Neural progenitor cell (in vitro differentiated cells): ENCODE results near the gene RAB5IF. TPM values are rescaled to one million over a fixed set of nuclear protein-coding genes. Genes with fewer than 3 reads are reported as not detected.

Source experiments
- DNase-seq: peaks from one replicate; pipeline ENCODE4 v3.0.0-alpha.2; 2016; ENCODE audit warnings: low spot score
- H2AFZ ChIP-seq: fragments of 200-600 bp; sonication (generic); replicated peaks from 2 replicates; pipeline ENCODE4 v1.6.1; 2016; ENCODE audit warnings: antibody characterized with exemption
- H3F3A ChIP-seq: fragments of 200-600 bp; sonication (generic); 2 replicates; pipeline ENCODE4 v1.6.1; 2016; ENCODE audit warnings: antibody characterized with exemption, low read depth
- H3K27ac ChIP-seq: fragments of 200-600 bp; sonication (generic); 2 replicates; pipeline ENCODE4 v1.5.1; 2016; ENCODE audit warnings: mild to moderate bottlenecking
- H3K27me3 ChIP-seq: fragments of 200-600 bp; sonication (generic); 2 replicates; pipeline ENCODE4 v1.6.1; 2016; ENCODE audit warnings: mild to moderate bottlenecking, moderate library complexity
- H3K36me3 ChIP-seq: fragments of 200-600 bp; sonication (generic); 2 replicates; pipeline ENCODE4 v1.5.1; 2016
- H3K4me1 ChIP-seq: fragments of 200-600 bp; sonication (generic); 2 replicates; pipeline ENCODE4 v1.6.1; 2016; ENCODE audit warnings: mixed run types
- H3K4me2 ChIP-seq: fragments of 200-600 bp; sonication (generic); 2 replicates; pipeline ENCODE4 v1.6.1; 2016
- H3K4me3 ChIP-seq: fragments of 200-600 bp; sonication (generic); 2 replicates; pipeline ENCODE4 v1.5.1; 2016
- H3K79me2 ChIP-seq: fragments of 200-600 bp; sonication (generic); 2 replicates; pipeline ENCODE4 v1.6.1; 2016; ENCODE audit warnings: low read depth
- H3K9ac ChIP-seq: fragments of 200-600 bp; sonication (generic); 2 replicates; pipeline ENCODE4 v1.6.1; 2016
- H3K9me3 ChIP-seq: fragments of 200-600 bp; sonication (generic); 2 replicates; pipeline ENCODE4 v1.5.1; 2016; ENCODE audit warnings: low read depth
- H4K20me1 ChIP-seq: fragments of 200-600 bp; sonication (generic); 2 replicates; pipeline ENCODE4 v1.6.1; 2016; ENCODE audit warnings: low read depth
- H3K27ac Mint-ChIP-seq: 3 replicates; pipeline ENCODE4 v1.8.0; 2021; ENCODE audit warnings: mixed read lengths
- H3K27me3 Mint-ChIP-seq: 2 replicates; pipeline ENCODE4 v1.8.0; 2022; ENCODE audit warnings: low read depth, mild to moderate bottlenecking, inconsistent platforms, moderate library complexity, mixed read lengths; ENCODE audit not compliant: insufficient read depth
- H3K36me3 Mint-ChIP-seq: 3 replicates; pipeline ENCODE4 v1.8.0; 2021; ENCODE audit warnings: mixed read lengths
- H3K4me1 Mint-ChIP-seq: 3 replicates; pipeline ENCODE4 v1.8.0; 2021; ENCODE audit warnings: mixed read lengths
- H3K4me3 Mint-ChIP-seq: 3 replicates; pipeline ENCODE4 v1.8.0; 2021; ENCODE audit warnings: mild to moderate bottlenecking, moderate library complexity, mixed read lengths
- H3K9me3 Mint-ChIP-seq: 3 replicates; pipeline ENCODE4 v1.8.0; 2020; ENCODE audit warnings: mixed read lengths
- EZH2 ChIP-seq: fragments of 200-600 bp; sonication (generic); IDR thresholded peaks from 2 replicates; pipeline ENCODE4 v1.6.1; 2017; ENCODE audit warnings: antibody characterized with exemption, mild to moderate bottlenecking, moderate library complexity
- EZH2phosphoT487 ChIP-seq: fragments of 200-600 bp; sonication (generic); IDR thresholded peaks from 2 replicates; pipeline ENCODE4 v1.6.1; 2017; ENCODE audit warnings: antibody characterized with exemption
- total RNA-seq: library from RNA; depleted of rRNA; stranded (reverse); fragments of >200 nt; gene quantifications from 2 replicates; pipeline ENCODE4 v1.2.3, GENCODE V29; 2015; ENCODE audit warnings: low replicate concordance
- TF ChIP-seq, protein P1 (sequence below): fragments of 200-600 bp; sonication (generic); IDR thresholded peaks from 2 replicates; pipeline ENCODE4 v1.5.1; 2017; ENCODE audit warnings: antibody characterized with exemption, mild to moderate bottlenecking

The RAB5IF gene
- total RNA-seq, 1 donor from 2014 or later = 69.5 TPM

DNA sequence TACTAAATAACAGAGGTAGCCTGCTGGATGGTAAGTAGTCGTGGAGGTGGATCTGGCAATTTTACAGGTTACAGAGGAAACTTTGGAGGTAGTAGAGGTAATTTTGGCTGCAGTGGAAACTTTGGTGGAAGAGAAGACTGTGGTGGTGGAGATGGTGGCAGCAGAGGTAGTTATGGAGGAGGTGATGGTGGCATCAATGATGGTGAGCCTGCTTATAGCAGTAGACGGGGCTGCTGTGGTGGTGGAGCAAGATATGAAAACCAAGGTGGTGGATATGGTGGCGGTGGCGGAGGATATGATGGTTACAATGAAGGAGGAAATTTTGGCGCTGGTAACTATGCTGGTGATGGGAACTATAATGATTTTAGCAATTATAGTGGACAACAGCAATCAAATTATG, 15.3 kb downstream of the RAB5IF start:
- TF ChIP-seq, protein P1, sequence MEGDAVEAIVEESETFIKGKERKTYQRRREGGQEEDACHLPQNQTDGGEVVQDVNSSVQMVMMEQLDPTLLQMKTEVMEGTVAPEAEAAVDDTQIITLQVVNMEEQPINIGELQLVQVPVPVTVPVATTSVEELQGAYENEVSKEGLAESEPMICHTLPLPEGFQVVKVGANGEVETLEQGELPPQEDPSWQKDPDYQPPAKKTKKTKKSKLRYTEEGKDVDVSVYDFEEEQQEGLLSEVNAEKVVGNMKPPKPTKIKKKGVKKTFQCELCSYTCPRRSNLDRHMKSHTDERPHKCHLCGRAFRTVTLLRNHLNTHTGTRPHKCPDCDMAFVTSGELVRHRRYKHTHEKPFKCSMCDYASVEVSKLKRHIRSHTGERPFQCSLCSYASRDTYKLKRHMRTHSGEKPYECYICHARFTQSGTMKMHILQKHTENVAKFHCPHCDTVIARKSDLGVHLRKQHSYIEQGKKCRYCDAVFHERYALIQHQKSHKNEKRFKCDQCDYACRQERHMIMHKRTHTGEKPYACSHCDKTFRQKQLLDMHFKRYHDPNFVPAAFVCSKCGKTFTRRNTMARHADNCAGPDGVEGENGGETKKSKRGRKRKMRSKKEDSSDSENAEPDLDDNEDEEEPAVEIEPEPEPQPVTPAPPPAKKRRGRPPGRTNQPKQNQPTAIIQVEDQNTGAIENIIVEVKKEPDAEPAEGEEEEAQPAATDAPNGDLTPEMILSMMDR = no peak
- no peak for TF ChIP-seq EZH2phosphoT487
- TF ChIP-seq EZH2 = no peak
- Histone ChIP-seq H3F3A (no peaks in the 10 kb centered on the region), H4K20me1 (no peaks in the 10 kb centered on the region), H3K4me3 (no peak overlapping the region), H3K4me2 (no peak overlapping the region), H3K27me3 (no peaks in the 10 kb centered on the region), H3K27ac (no peak overlapping the region), H3K79me2 (no peaks in the 10 kb centered on the region), H3K36me3 (no peaks in the 10 kb centered on the region), H2AFZ (no peak overlapping the region), H3K9me3 (no peaks in the 10 kb centered on the region), H3K4me1 (no peaks in the 10 kb centered on the region), H3K9ac (no peak overlapping the region)
- H3K9me3 Mint-ChIP-seq = no peaks in the 10 kb centered on the region
- no peak for DNase-seq
- H3K27ac Mint-ChIP-seq = no peak overlapping the region
- no peak overlapping the region for H3K4me3 Mint-ChIP-seq
- H3K4me1 Mint-ChIP-seq = peaks cover 6% of the 10 kb centered on the region
- no peaks in the 10 kb centered on the region for H3K36me3 Mint-ChIP-seq
- H3K27me3 Mint-ChIP-seq = no peaks in the 10 kb centered on the region

DNA sequence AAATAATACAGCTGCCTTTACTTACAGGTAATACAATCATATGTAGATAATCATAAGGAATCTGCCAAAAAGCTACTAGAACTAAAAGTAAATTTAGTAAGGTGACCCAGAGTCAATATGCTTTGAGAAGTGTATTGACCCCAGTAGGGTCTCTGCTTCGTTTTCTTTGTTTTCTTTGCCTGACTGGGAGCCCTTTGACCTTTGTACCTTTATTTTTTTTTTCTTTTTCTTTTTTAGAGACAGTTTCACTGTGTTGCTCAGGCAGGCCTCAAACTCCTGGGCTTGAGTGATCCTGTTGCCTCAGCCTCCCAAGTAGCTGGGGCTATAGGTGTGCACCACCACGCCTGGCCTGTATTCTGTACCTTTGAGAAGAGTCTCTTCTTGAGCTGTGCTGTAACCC, 17.9 kb downstream of the RAB5IF start:
- Histone ChIP-seq H2AFZ (no peak overlapping the region), H4K20me1 (no peaks in the 10 kb centered on the region), H3K4me3 (no peak overlapping the region), H3K27ac (no peak overlapping the region), H3K79me2 (no peaks in the 10 kb centered on the region), H3K9ac (no peak overlapping the region), H3F3A (no peaks in the 10 kb centered on the region), H3K4me2 (no peak overlapping the region), H3K9me3 (no peaks in the 10 kb centered on the region), H3K4me1 (no peaks in the 10 kb centered on the region), H3K27me3 (no peaks in the 10 kb centered on the region), H3K36me3 (no peaks in the 10 kb centered on the region)
- Mint-ChIP-seq H3K4me1 (peaks cover 6% of the 10 kb centered on the region), H3K36me3 (no peaks in the 10 kb centered on the region), H3K27ac (no peak overlapping the region), H3K27me3 (no peaks in the 10 kb centered on the region), H3K4me3 (no peak overlapping the region), H3K9me3 (no peaks in the 10 kb centered on the region)
- DNase-seq = no peak
- TF ChIP-seq, protein P1 = no peak
- no peak for TF ChIP-seq EZH2
- TF ChIP-seq EZH2phosphoT487 = no peak

DNA sequence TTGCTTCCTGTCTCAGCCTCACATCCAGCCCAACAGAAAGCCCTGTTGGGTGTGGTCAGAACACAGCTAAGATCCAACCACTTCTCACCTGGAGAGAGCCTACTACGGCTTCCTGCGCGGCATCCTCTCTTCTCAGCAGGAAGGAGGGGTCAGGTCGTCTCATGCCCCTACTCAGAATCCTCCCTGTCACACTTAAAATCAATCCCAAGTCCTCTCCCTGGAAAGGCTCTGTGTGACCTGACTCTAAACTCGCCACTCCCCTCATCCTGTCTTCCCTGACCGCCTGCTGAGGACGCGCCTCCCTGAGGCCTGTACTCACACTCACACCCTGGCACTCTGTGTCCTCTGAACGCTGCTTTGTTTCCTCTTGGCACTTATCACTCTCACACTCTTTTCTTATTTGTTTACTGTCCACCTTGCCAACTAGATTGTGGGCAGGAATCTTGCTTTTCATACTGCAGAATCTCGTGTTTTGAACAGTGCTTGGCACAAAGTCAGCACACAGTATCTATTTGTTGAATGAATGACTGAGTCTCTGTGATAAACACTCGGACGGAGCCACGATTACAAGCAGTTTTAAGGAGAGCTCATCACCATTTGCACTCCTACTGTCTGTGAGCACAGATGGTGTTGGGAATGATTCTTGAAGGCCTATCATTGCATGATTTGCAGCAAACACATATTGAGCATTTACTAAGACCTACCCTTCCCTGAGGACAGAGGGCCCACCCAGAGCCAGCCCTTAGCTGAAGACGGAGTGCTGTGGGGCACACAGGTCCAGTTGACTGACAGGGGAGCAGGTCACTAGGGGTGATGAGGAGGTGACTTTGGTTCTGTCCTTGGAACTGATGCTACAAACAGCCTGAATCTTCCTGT, 18.7 kb downstream of the RAB5IF start:
- no peaks in the 10 kb centered on the region for H3K36me3 ChIP-seq
- H3K27ac Mint-ChIP-seq = peak overlapping the region; percentile 7
- no peak overlapping the region for H3K4me2 ChIP-seq
- TF ChIP-seq EZH2phosphoT487 (no peak), EZH2 (no peak)
- TF ChIP-seq, protein P1 = no peak
- no peaks in the 10 kb centered on the region for H3K4me1 ChIP-seq
- H3K27me3 ChIP-seq = no peaks in the 10 kb centered on the region
- H3K4me1 Mint-ChIP-seq = peaks cover 6% of the 10 kb centered on the region
- no peak overlapping the region for H3K4me3 ChIP-seq
- H3K79me2 ChIP-seq = no peaks in the 10 kb centered on the region
- no peak overlapping the region for H3K27ac ChIP-seq
- peak overlapping the region; percentile 69 for H2AFZ ChIP-seq
- no peaks in the 10 kb centered on the region for H3K9me3 ChIP-seq
- no peaks in the 10 kb centered on the region for H4K20me1 ChIP-seq
- H3K27me3 Mint-ChIP-seq = no peaks in the 10 kb centered on the region
- H3K4me3 Mint-ChIP-seq = no peak overlapping the region
- no peaks in the 10 kb centered on the region for H3K36me3 Mint-ChIP-seq
- no peak overlapping the region for H3K9ac ChIP-seq
- DNase-seq = no peak
- H3K9me3 Mint-ChIP-seq = no peaks in the 10 kb centered on the region
- H3F3A ChIP-seq = no peaks in the 10 kb centered on the region
